CD4-positive, alpha-beta memory T cell (primary cell): Measurements from ENCODE around the gene SKI. TPM values are rescaled to one million over a fixed set of nuclear protein-coding genes. Genes with fewer than 3 reads are reported as not detected.

Source experiments
- CTCF ChIA-PET: fragments of 350-600 bp; sonication (Branson Sonifier 250); formaldehyde crosslinking; loops from one replicate; lab custom pipeline; 2021; ENCODE audit warnings: inconsistent platforms; ENCODE audit not compliant: partially characterized antibody; lab: Charles Lee
- POLR2A ChIA-PET: fragments of 350-600 bp; sonication (Branson Sonifier 250); formaldehyde crosslinking; loops from one replicate; lab custom pipeline; 2021; ENCODE audit not compliant: partially characterized antibody; lab: Charles Lee
- DNase-seq, 5 donors: peaks; one replicate each; pipeline versions ENCODE4 v3.0.0 to v3.0.0-alpha.2; 2020 to 2022; ENCODE audit warnings: mixed read lengths in 1 of 5
- H3K27ac ChIP-seq: one replicate; pipeline ENCODE4 v1.7.0; 2013; ENCODE audit warnings: low read depth, low read length
- H3K27me3 ChIP-seq: 2 replicates; pipeline ENCODE4 v1.7.0; 2013; ENCODE audit warnings: mild to moderate bottlenecking, low read length, moderate library complexity; ENCODE audit not compliant: insufficient read depth
- H3K36me3 ChIP-seq: 2 replicates; pipeline ENCODE4 v1.7.0; 2013; ENCODE audit warnings: mild to moderate bottlenecking, low read length, moderate library complexity; ENCODE audit not compliant: insufficient read depth
- H3K4me1 ChIP-seq: 2 replicates; pipeline ENCODE4 v1.7.0; 2013; ENCODE audit warnings: mild to moderate bottlenecking, low read length, moderate library complexity; ENCODE audit not compliant: insufficient read depth
- H3K4me3 ChIP-seq, 2 donors: one replicate each; pipeline ENCODE4 v1.7.0; 2013; ENCODE audit warnings: low read length in 2 of 2, mild to moderate bottlenecking in 1 of 2
- H3K9me3 ChIP-seq, 2 donors: one replicate each; pipeline ENCODE4 v1.7.0; 2013; ENCODE audit warnings: low read length in 2 of 2, control low read depth in 1 of 2; ENCODE audit not compliant: control insufficient read depth in 1 of 2
- H3K27ac Mint-ChIP-seq, 7 donors: one replicate each; pipeline ENCODE4 v1.8.0; 2020 to 2021; ENCODE audit warnings: mixed read lengths in 7 of 7, mild to moderate bottlenecking in 6 of 7, inconsistent platforms in 3 of 7, moderate library complexity in 3 of 7
- H3K27me3 Mint-ChIP-seq, 2 donors: one replicate each; pipeline ENCODE4 v1.8.0; 2020 to 2021; ENCODE audit warnings: mixed read lengths in 2 of 2
- H3K36me3 Mint-ChIP-seq, 2 donors: one replicate each; pipeline ENCODE4 v1.8.0; 2020 to 2021; ENCODE audit warnings: mixed read lengths in 2 of 2, inconsistent platforms in 1 of 2, mild to moderate bottlenecking in 1 of 2
- H3K4me1 Mint-ChIP-seq, 4 donors: one replicate each; pipeline ENCODE4 v1.8.0; 2020 to 2021; ENCODE audit warnings: mixed read lengths in 4 of 4, mild to moderate bottlenecking in 1 of 4
- H3K4me3 Mint-ChIP-seq, 8 donors: one replicate each; pipeline ENCODE4 v1.8.0; 2020 to 2021; ENCODE audit warnings: mixed read lengths in 8 of 8, mild to moderate bottlenecking in 7 of 8, moderate library complexity in 6 of 8, inconsistent platforms in 3 of 8
- H3K9me3 Mint-ChIP-seq, 8 donors: one replicate each; pipeline ENCODE4 v1.8.0; 2020 to 2021; ENCODE audit warnings: mixed read lengths in 8 of 8, mild to moderate bottlenecking in 5 of 8, inconsistent platforms in 3 of 8, moderate library complexity in 1 of 8
- intact Hi-C: fragments of 100-400 bp; cut with micrococcal nuclease; formaldehyde crosslinking; loops from one replicate; pipeline ENCODE4 v1.15.1; 2023
- polyA plus RNA-seq, 2 donors: library from polyadenylated mRNA; unstranded; fragments of 300-500 nt; fragmentation: Illumina TruSeq; gene quantifications; one replicate each; pipeline ENCODE4 v1.2.3, GENCODE V29; 2021
- total RNA-seq, 2 experiments: library from RNA; stranded (reverse); gene quantifications; one replicate each; pipeline ENCODE4 v1.2.3, GENCODE V29; 2021

The SKI gene
- total and polyA plus RNA-seq, 4 experiments from 2014 or later: 0.08 to 104 (median 48.5) TPM

DNA sequence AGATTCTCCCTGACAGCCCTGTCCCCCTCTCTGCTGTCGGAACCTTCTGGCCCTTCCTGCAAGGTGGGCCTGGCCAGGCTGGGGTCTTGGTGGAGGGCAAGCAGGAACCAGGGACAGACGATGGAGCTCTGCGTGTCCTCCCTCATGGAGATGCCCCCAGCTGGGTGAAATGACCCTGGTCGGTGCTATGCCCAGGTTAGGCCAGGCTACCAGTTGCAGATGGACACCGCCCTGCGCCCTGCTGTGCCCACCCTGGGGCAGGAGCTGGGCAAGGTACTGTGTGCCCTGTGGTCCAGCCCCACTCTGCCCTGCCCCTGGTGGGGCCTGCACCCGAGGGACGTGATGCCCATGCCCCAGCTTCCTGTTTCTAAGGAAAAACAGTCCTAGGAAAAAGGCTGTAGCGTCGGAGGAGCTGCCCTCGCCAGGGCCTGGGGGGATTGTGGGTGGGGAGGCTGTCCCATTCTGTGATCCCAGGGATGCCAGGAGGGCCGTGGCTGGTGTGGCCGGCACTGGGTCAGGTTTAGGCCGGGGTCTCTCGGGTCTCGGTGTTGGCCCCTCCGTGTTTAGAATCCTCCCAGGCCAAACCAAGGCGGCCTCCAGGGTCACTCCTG, 85.6 kb downstream of the SKI start:
- Histone ChIP-seq H3K36me3 (peaks cover under 1% of the 10 kb centered on the region), H3K9me3 (no peaks in the 10 kb centered on the region), H3K27ac (peak overlapping the region; percentile 63), H3K4me3 (no peak overlapping the region), H3K27me3 (no peaks in the 10 kb centered on the region), H3K4me1 (peaks cover 42% of the 10 kb centered on the region)
- peak overlapping the region in 4 of 8 donors; percentile 15 to 66 (median 41) for H3K4me3 Mint-ChIP-seq
- POLR2A ChIA-PET: interaction anchor here (2.0 to 9.4 kb wide), 6 partner anchors 13 to 119 kb away, joined by 6 to 88 read pairs (median 18); partner anchors contain the start of genes FAAP20 and SKI
- CTCF ChIA-PET: interaction anchor here (0.9 to 5.3 kb wide), 3 partner anchors 80 to 118 kb away, joined by 3 to 39 read pairs (median 3); partner anchors contain the start of gene FAAP20
- intact Hi-C loops: loop anchor here (1.0 kb wide), 1 partner anchor 101 kb away; no protein-coding TSS in a partner anchor
- no peaks in the 10 kb centered on the region for H3K27me3 Mint-ChIP-seq
- H3K36me3 Mint-ChIP-seq: peaks cover 0 to 8% of the 10 kb centered on the region in 2 donors
- peak overlapping the region; percentile 64 to 88 (median 85) for H3K27ac Mint-ChIP-seq
- H3K4me1 Mint-ChIP-seq: peaks cover 2 to 9% (median 4%) of the 10 kb centered on the region in 4 donors
- DNase-seq: peak in 1 of 5 donors; percentile 45
- H3K9me3 Mint-ChIP-seq: no peaks in the 10 kb centered on the region

DNA sequence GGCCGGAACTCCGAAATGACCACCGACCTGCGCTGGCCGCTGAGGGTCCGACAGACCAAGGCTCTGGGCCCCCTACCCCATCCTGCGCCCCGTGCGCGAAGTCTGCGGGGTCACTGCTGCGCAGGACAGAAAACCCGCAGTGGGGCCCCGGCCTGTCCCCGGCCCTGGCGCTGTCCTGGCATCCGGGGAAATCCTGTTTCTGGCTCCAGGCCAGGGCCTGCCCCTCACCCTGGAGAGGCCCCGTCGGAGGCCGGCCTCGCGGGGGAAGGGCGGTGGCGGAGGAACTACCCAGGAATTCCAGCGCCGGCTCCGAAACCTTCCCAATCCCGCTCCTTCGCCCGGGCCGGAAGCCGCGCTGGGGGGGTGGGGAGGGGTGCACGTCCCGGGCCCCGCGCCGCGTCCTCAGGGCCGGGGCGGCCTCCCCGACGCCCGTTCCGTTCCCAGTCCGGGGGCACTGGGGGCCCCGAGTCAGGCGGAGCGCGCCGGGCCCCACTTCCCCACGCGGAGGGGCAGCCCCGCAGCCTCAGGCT, 86.2 kb downstream of the SKI start:
- H3K36me3 Mint-ChIP-seq: peaks cover 0 to 4% of the 10 kb centered on the region in 2 donors
- H3K4me1 ChIP-seq: peaks cover 42% of the 10 kb centered on the region
- intact Hi-C loops: loop anchor here (1.0 kb wide), 1 partner anchor 102 kb away; no protein-coding TSS in a partner anchor
- peak in 3 of 5 donors; percentile 28 to 55 (median 41) for DNase-seq
- H3K36me3 ChIP-seq: no peaks in the 10 kb centered on the region
- H3K4me3 ChIP-seq: no peak overlapping the region
- no peaks in the 10 kb centered on the region for H3K27me3 ChIP-seq
- H3K4me3 Mint-ChIP-seq: no peak overlapping the region
- peak overlapping the region in 3 of 7 donors; percentile 86 to 88 (median 86) for H3K27ac Mint-ChIP-seq
- CTCF ChIA-PET: interaction anchor here (1.5 to 5.3 kb wide), 3 partner anchors 13 to 119 kb away, joined by 3 to 39 read pairs (median 7); partner anchors contain the start of gene FAAP20
- H3K27me3 Mint-ChIP-seq: no peaks in the 10 kb centered on the region
- POLR2A ChIA-PET: interaction anchor here (1.8 to 9.4 kb wide), 7 partner anchors 14 to 120 kb away, joined by 6 to 88 read pairs (median 22); partner anchors contain the start of genes FAAP20 and SKI
- no peaks in the 10 kb centered on the region for H3K9me3 Mint-ChIP-seq
- H3K9me3 ChIP-seq: no peaks in the 10 kb centered on the region
- H3K4me1 Mint-ChIP-seq: peaks cover 2 to 9% (median 4%) of the 10 kb centered on the region in 4 donors
- H3K27ac ChIP-seq: peak overlapping the region; percentile 63

DNA sequence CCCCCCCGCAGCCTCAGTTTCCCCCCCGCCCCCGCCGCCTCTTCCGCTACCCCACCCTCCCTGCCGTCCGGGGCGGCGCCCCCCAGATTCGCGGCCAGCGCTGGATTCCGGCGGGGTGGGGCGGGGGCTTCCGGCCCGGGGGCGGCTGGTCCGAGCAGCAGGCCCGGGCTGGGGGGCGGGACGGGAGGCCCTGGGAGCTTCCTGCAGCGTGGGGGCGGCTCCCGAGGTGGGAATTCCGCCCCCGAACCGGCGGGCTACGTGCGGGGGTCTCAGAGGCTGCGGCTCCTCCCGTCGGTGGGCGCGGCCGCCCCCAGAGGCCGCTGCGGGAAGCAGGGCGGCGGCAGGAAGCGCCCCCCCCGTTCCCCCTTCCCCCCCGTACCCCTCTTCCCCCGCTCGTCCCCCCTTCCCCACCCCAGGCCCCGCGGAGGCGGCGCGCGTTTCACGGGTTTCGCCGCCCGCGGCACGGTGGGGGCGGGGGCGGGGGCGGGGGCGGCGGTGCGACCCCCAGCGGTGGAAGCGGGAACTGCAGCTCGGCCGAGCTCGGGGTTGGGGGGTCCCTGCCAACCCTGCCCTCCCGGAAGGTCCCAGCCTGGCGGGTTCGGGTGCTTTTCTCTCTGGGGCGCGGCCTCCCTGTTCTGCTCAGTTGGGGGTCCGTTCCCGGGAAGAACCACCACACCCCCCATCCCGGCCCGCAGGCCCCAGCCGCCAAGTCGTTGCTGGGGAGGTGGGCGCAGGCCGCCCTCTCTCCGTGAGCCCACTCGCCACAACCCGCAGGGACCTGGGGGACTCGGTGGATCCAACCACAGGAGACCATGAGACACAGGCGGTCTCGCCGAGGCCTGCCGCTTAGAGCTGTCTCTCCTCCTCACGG, 86.9 kb downstream of the SKI start:
- peaks cover 42% of the 10 kb centered on the region for H3K4me1 ChIP-seq
- peaks cover 0 to 2% of the 10 kb centered on the region in 2 donors for H3K36me3 Mint-ChIP-seq
- no peaks in the 10 kb centered on the region for H3K27me3 ChIP-seq
- ChIA-PET POLR2A (interaction anchor here (1.6 to 9.4 kb wide), 8 partner anchors 8 to 120 kb away, joined by 3 to 88 read pairs (median 8); partner anchors contain the start of genes FAAP20 and SKI), CTCF (interaction anchor here (0.7 to 5.3 kb wide), 14 partner anchors 8 to 299 kb away, joined by 3 to 39 read pairs (median 4); partner anchors contain the start of gene FAAP20)
- peak overlapping the region in 5 of 7 donors; percentile 36 to 79 (median 74) for H3K27ac Mint-ChIP-seq
- peaks cover 2 to 9% (median 4%) of the 10 kb centered on the region in 4 donors for H3K4me1 Mint-ChIP-seq
- no peaks in the 10 kb centered on the region for H3K27me3 Mint-ChIP-seq
- H3K9me3 Mint-ChIP-seq: no peaks in the 10 kb centered on the region
- H3K9me3 ChIP-seq: no peaks in the 10 kb centered on the region
- no peaks in the 10 kb centered on the region for H3K36me3 ChIP-seq
- peak; percentile 65 to 71 (median 67) for DNase-seq
- peak overlapping the region; percentile 63 for H3K27ac ChIP-seq
- H3K4me3 ChIP-seq: no peak overlapping the region
- H3K4me3 Mint-ChIP-seq: peak overlapping the region in 6 of 8 donors; percentile 21 to 70 (median 55)
- intact Hi-C loops: loop anchor here (1.0 kb wide), 2 partner anchors 103 to 120 kb away; no protein-coding TSS in a partner anchor

GRCh38 chr1:2315674-2316450, 87.7 kb downstream of the SKI start:
- Histone ChIP-seq H3K4me1 (peaks cover 42% of the 10 kb centered on the region), H3K9me3 (no peaks in the 10 kb centered on the region), H3K36me3 (no peaks in the 10 kb centered on the region), H3K27ac (peak overlapping the region; percentile 58), H3K4me3 (no peak overlapping the region), H3K27me3 (no peaks in the 10 kb centered on the region)
- intact Hi-C loops: loop anchor here (1.0 kb wide), 1 partner anchor 121 kb away; no protein-coding TSS in a partner anchor
- H3K4me1 Mint-ChIP-seq: peaks cover 2 to 9% (median 4%) of the 10 kb centered on the region in 4 donors
- H3K4me3 Mint-ChIP-seq: peak overlapping the region in 6 of 8 donors; percentile 21 to 70 (median 55)
- no peak for DNase-seq
- peaks cover 0 to 2% of the 10 kb centered on the region in 2 donors for H3K36me3 Mint-ChIP-seq
- no peaks in the 10 kb centered on the region for H3K9me3 Mint-ChIP-seq
- CTCF ChIA-PET: interaction anchor here (0.7 to 5.3 kb wide), 13 partner anchors 9 to 298 kb away, joined by 3 to 39 read pairs (median 4); partner anchors contain the start of gene FAAP20
- H3K27ac Mint-ChIP-seq: peak overlapping the region in 5 of 7 donors; percentile 36 to 79 (median 74)
- no peaks in the 10 kb centered on the region for H3K27me3 Mint-ChIP-seq
- POLR2A ChIA-PET: interaction anchor here (1.6 to 9.4 kb wide), 6 partner anchors 9 to 121 kb away, joined by 3 to 88 read pairs (median 9); partner anchors contain the start of genes FAAP20 and SKI

- Histone ChIP-seq H3K4me1 (peaks cover 39% of the 10 kb centered on the region), H3K4me3 (no peak overlapping the region), H3K27me3 (no peaks in the 10 kb centered on the region), H3K9me3 (no peaks in the 10 kb centered on the region), H3K27ac (no peak overlapping the region), H3K36me3 (no peaks in the 10 kb centered on the region)
- no peak for DNase-seq
- no peaks in the 10 kb centered on the region for H3K27me3 Mint-ChIP-seq
- no peaks in the 10 kb centered on the region for H3K36me3 Mint-ChIP-seq
- H3K4me3 Mint-ChIP-seq: no peak overlapping the region
- no peaks in the 10 kb centered on the region for H3K9me3 Mint-ChIP-seq
- CTCF ChIA-PET: interaction anchor here (1.2 to 5.3 kb wide), 5 partner anchors 10 to 121 kb away, joined by 3 to 39 read pairs (median 5); partner anchors contain the start of gene FAAP20
- peak overlapping the region in 1 of 7 donors; percentile 79 for H3K27ac Mint-ChIP-seq
- POLR2A ChIA-PET: interaction anchor here (1.9 to 9.4 kb wide), 4 partner anchors 15 to 121 kb away, joined by 7 to 88 read pairs (median 18); partner anchors contain the start of genes FAAP20 and SKI
- H3K4me1 Mint-ChIP-seq: peaks cover 2 to 9% (median 4%) of the 10 kb centered on the region in 4 donors
- intact Hi-C loops: no loop called here
These were observed 88.4 kb downstream of the SKI start for GRCh38 chr1:2316451-2316961.
